Activated B cell treated with CpG ODN at 0.5 μM for 24 hours (primary cell): ENCODE measurements around the gene NEURL3. TPM values are rescaled to one million over a fixed set of nuclear protein-coding genes. Genes with fewer than 3 reads are reported as not detected.

ENCODE experiments used
- ATAC-seq: fragments of 200-7000 bp; cut with Tn5 transposase; one replicate; pipeline ENCODE4 v1.10.0; 2021; ENCODE audit warnings: low read depth, mild to moderate bottlenecking, moderate library complexity
- CTCF ChIA-PET: fragments of 350-600 bp; sonication (Branson Sonifier 250); formaldehyde crosslinking; loops from one replicate; lab custom pipeline; 2021; ENCODE audit warnings: antibody characterized with exemption; lab: Charles Lee
- POLR2A ChIA-PET: fragments of 350-600 bp; sonication (Branson Sonifier 250); formaldehyde crosslinking; loops from one replicate; lab custom pipeline; 2021; ENCODE audit warnings: antibody characterized with exemption; lab: Charles Lee
- DNase-seq: peaks from one replicate; pipeline ENCODE4 v3.0.0; 2022
- H3K27ac Mint-ChIP-seq: one replicate; pipeline ENCODE4 v1.8.0; 2020; ENCODE audit warnings: mixed read lengths
- H3K27me3 Mint-ChIP-seq: one replicate; pipeline ENCODE4 v1.8.0; 2021; ENCODE audit warnings: mixed read lengths
- H3K36me3 Mint-ChIP-seq: one replicate; pipeline ENCODE4 v1.8.0; 2021; ENCODE audit warnings: low read depth, mixed read lengths
- H3K4me1 Mint-ChIP-seq: one replicate; pipeline ENCODE4 v1.8.0; 2021; ENCODE audit warnings: mixed read lengths
- H3K4me3 Mint-ChIP-seq: one replicate; pipeline ENCODE4 v1.8.0; 2020; ENCODE audit warnings: mild to moderate bottlenecking, mixed read lengths
- H3K9me3 Mint-ChIP-seq: one replicate; pipeline ENCODE4 v1.8.0; 2020; ENCODE audit warnings: mixed read lengths
- intact Hi-C: fragments of 100-400 bp; cut with micrococcal nuclease; formaldehyde crosslinking; loops from one replicate; pipeline ENCODE4 v1.15.1; 2024
- total RNA-seq: library from RNA; stranded (reverse); gene quantifications from 2 replicates; pipeline ENCODE4 v1.2.3, GENCODE V29; 2022
- TF ChIP-seq, protein P1 (sequence below): fragments of 200-600 bp; IDR thresholded peaks from one replicate; pipeline ENCODE4 v1.8.0; 2022; ENCODE audit warnings: antibody characterized with exemption, mild to moderate bottlenecking

Gene NEURL3
- total RNA-seq, 1 donor from 2014 or later: not detected

DNA sequence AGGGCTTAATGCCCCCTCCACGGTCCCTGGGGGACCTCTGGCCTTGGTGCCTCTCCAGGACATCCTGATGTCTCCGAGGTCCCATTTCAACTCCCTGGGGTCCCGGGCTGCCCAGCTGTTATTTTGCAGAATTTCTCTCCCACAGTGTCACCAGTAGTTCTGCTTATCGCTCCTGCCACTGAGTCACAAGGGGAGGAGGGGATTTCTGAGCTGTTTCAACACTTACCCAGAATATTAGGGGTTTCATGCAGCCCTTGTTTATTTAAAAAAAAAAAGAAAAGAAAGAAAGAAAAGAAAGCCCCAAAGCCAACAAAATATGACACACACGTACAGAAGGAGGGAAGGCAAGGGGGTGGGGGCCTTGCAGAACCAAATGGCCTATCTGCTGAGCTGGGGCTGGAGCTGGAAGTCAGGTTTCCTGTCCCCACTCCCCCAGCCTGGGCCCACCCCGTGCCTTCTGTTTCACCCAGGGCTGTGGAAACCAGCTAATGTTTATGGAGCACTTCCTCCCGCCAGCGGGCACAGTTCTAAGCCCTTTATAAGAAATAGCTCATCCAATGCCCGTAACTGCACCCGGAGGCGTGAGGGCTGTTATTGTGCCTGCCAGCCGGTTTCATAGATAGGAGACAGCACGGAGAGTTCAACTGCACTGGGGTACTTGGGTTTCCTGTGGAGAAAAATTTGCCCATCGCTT lies 23.0 kb upstream of the NEURL3 start:
- H3K4me3 Mint-ChIP-seq: peak overlapping the region; percentile 83
- ATAC-seq (peak; percentile 47), DNase-seq (peak; percentile 43)
- ChIA-PET CTCF (interaction anchor here (0.7 to 4.5 kb wide), 6 partner anchors 10 to 121 kb away, joined by 3 to 34 read pairs (median 8); partner anchors contain the start of gene ARID5A), POLR2A (interaction anchor here (0.6 to 5.2 kb wide), 17 partner anchors 10 to 413 kb away, joined by 3 to 161 read pairs (median 5); partner anchors contain the start of genes ARID5A, CIAO1, CNNM4 and KANSL3)
- H3K27me3 Mint-ChIP-seq: no peaks in the 10 kb centered on the region
- no peaks in the 10 kb centered on the region for H3K9me3 Mint-ChIP-seq
- intact Hi-C loops: loop anchor here (1.0 kb wide), 2 partner anchors 8 to 42 kb away; partner anchors contain the start of gene ARID5A
- TF ChIP-seq, protein P1, sequence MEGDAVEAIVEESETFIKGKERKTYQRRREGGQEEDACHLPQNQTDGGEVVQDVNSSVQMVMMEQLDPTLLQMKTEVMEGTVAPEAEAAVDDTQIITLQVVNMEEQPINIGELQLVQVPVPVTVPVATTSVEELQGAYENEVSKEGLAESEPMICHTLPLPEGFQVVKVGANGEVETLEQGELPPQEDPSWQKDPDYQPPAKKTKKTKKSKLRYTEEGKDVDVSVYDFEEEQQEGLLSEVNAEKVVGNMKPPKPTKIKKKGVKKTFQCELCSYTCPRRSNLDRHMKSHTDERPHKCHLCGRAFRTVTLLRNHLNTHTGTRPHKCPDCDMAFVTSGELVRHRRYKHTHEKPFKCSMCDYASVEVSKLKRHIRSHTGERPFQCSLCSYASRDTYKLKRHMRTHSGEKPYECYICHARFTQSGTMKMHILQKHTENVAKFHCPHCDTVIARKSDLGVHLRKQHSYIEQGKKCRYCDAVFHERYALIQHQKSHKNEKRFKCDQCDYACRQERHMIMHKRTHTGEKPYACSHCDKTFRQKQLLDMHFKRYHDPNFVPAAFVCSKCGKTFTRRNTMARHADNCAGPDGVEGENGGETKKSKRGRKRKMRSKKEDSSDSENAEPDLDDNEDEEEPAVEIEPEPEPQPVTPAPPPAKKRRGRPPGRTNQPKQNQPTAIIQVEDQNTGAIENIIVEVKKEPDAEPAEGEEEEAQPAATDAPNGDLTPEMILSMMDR: no peak
- no peaks in the 10 kb centered on the region for H3K36me3 Mint-ChIP-seq
- peak overlapping the region; percentile 83 for H3K27ac Mint-ChIP-seq
- H3K4me1 Mint-ChIP-seq: peaks cover 62% of the 10 kb centered on the region

DNA sequence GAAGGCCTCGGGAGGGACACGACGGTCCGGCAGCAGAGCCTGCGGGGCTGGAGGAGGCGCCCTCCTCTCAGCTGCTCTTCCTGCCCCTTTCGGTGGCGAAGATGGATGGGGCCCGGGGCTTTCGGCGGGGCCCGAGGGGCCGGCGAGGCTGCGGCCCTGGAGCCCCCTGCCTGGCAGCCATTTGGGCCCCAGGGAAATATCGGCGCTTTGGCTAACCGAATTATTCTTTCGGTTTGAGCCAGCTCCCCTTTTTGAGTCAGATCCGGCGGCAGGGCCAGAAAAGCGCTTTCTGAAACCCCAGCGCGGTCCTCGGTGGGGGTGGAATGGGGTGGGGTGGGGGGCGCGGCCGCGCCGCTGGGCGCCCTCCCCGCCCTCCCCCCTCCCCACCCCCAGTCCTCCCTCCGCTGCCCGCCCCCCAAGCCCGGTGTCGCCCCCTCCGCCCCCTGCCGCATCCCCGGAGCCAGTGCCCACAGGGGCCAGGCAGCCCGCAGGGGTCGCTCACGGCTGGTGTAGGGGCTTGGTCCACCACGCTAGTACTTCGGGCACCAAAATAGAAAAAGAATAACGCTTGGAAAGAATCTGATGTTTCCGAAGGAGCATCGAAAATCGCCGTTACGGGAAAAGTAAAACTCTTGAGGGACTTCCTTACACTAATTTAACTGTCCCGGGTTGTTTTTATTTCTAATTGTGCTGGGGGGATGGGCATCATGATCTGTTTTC lies 22.3 kb upstream of the NEURL3 start:
- H3K9me3 Mint-ChIP-seq: no peaks in the 10 kb centered on the region
- ChIA-PET CTCF (interaction anchor here (0.7 to 4.5 kb wide), 9 partner anchors 11 to 120 kb away, joined by 3 to 34 read pairs (median 3); partner anchors contain the start of gene NEURL3), POLR2A (interaction anchor here (0.5 to 5.2 kb wide), 22 partner anchors 8 to 1434 kb away, joined by 3 to 161 read pairs (median 5); partner anchors contain the start of genes ARID5A, CNNM4, KANSL3 and NCAPH)
- H3K4me3 Mint-ChIP-seq: peak overlapping the region; percentile 83
- TF ChIP-seq, protein P1: no peak
- ATAC-seq (peak; percentile 47), DNase-seq (peak; percentile 57)
- peak overlapping the region; percentile 83 for H3K27ac Mint-ChIP-seq
- intact Hi-C loops: loop anchor here (1.0 kb wide), 4 partner anchors 9 to 41 kb away; partner anchors contain the start of gene ARID5A
- H3K4me1 Mint-ChIP-seq: peaks cover 56% of the 10 kb centered on the region
- H3K36me3 Mint-ChIP-seq: no peaks in the 10 kb centered on the region
- H3K27me3 Mint-ChIP-seq: peaks cover 3% of the 10 kb centered on the region

DNA sequence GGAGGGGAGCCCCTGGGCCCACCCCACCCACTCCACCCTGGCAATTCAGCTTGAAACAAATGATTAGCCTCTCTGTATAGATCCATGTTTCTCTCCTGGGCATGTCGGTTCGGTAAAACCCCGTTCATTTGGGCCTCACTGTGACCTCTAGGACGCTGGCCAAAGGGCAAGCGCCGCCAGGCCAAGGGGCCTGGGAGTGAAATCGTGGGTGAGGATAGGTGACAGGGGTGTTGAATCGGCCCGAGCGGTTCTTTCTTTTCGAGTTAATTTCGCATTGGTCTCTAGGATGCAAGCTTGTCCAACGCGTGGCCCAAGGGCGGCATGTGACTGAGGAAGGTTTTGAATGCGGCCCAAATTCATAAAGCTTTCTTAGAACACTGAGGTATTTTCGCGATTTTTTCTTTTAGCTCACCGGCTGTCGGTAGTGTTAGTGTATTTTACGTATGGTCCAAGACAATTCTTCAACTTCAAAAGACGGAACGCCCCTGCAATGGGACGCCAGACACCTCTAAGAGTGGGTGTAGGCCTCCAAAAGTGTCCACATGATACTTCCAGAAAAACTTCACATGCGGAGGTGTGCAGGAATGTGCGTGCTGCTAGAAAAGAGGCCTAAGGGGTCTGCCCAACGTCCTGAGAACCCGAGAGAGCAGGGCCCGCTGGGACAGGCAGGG lies 21.6 kb upstream of the NEURL3 start:
- no peak for ATAC-seq
- Mint-ChIP-seq H3K9me3 (no peaks in the 10 kb centered on the region), H3K4me3 (peak overlapping the region; percentile 73), H3K36me3 (no peaks in the 10 kb centered on the region), H3K27ac (peak overlapping the region; percentile 83), H3K4me1 (peaks cover 49% of the 10 kb centered on the region), H3K27me3 (peaks cover 3% of the 10 kb centered on the region)
- CTCF ChIA-PET: interaction anchor here (0.7 to 4.5 kb wide), 8 partner anchors 11 to 119 kb away, joined by 3 to 34 read pairs (median 4); partner anchors contain the start of gene NEURL3
- peak; percentile 12 for DNase-seq
- POLR2A ChIA-PET: interaction anchor here (0.5 to 5.2 kb wide), 19 partner anchors 9 to 1435 kb away, joined by 3 to 161 read pairs (median 5); partner anchors contain the start of genes ARID5A, CNNM4, NCAPH and STARD7
- TF ChIP-seq, protein P1: no peak
- intact Hi-C loops: loop anchor here (1.0 kb wide), 2 partner anchors 17 to 28 kb away; no protein-coding TSS in a partner anchor

DNA sequence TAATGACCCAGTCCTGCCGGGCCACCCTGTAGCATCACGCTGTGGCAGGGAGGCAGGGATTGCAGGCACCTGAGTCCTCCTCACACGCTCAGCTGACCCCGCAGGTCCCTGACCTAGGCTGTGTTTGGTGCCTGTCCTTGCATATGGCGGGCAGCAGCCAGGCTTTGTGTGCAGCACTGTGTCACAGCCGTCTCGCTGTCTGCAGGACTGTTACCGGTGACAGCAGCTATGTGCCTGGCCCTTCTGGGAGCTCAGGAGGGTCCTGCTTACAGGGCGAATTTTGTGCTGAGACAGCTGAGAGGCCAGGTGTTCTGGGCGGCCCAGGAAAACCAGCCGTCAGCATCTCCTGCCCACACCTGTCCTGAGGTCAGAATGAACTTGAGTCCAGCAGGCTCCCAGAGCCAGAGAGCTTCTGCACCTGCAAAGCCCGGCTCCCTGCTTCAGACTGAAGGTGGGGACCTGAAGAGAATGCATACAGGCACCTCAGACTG lies 21.0 kb upstream of the NEURL3 start:
- ATAC-seq (no peak), DNase-seq (peak; percentile 12)
- POLR2A ChIA-PET: interaction anchor here (0.6 to 5.2 kb wide), 9 partner anchors 8 to 380 kb away, joined by 3 to 161 read pairs (median 6); partner anchors contain the start of genes ARID5A and STARD7
- CTCF ChIA-PET: interaction anchor here (1.0 to 4.5 kb wide), 6 partner anchors 13 to 119 kb away, joined by 3 to 34 read pairs (median 4); partner anchors contain the start of gene NEURL3
- peaks cover 43% of the 10 kb centered on the region for H3K4me1 Mint-ChIP-seq
- H3K4me3 Mint-ChIP-seq: no peak overlapping the region
- peaks cover 3% of the 10 kb centered on the region for H3K27me3 Mint-ChIP-seq
- no peaks in the 10 kb centered on the region for H3K36me3 Mint-ChIP-seq
- TF ChIP-seq, protein P1: no peak
- H3K27ac Mint-ChIP-seq: no peak overlapping the region
- H3K9me3 Mint-ChIP-seq: no peaks in the 10 kb centered on the region
- intact Hi-C loops: no loop called here
